ENCODE measurements around the gene OTOP2.

DNA sequence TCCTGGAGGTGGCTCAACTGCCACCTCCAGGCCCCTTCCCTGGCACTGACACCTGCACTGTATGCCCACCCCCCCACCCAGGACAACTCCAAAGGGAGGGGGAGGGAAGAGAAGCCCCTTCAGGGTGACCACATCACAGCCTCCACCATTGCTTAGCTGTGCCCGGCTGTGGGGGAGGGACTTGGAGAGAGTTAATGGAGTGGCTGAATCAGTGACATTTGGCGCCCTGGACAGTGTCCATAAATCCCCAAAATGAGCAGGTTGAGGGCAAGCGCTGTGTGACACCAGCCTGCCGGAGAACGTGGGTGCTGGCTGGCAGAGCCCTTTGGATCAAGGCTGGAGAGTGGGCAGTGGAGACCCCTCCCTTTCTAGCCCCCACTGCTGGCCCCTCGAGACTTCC lies 1.9 kb upstream of the OTOP2 start:
- TF ChIP-seq TP53 (CRISPR knock-in tag; IDR thresholded peaks at IDR 0.05) = no peak
- TF ChIP-seq, protein P1, sequence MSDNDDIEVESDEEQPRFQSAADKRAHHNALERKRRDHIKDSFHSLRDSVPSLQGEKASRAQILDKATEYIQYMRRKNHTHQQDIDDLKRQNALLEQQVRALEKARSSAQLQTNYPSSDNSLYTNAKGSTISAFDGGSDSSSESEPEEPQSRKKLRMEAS (CRISPR knock-in tag; IDR thresholded peaks at IDR 0.05) = no peak
- no peak for TF ChIP-seq TEAD4 (CRISPR knock-in tag; IDR thresholded peaks at IDR 0.05)
- no peak for TF ChIP-seq CREB1 (CRISPR knock-in tag; IDR thresholded peaks at IDR 0.05)
- TF ChIP-seq CBFB (CRISPR knock-in tag; IDR thresholded peaks at IDR 0.05; ENCODE audit: low read depth) = no peak
- TF ChIP-seq, protein P2, sequence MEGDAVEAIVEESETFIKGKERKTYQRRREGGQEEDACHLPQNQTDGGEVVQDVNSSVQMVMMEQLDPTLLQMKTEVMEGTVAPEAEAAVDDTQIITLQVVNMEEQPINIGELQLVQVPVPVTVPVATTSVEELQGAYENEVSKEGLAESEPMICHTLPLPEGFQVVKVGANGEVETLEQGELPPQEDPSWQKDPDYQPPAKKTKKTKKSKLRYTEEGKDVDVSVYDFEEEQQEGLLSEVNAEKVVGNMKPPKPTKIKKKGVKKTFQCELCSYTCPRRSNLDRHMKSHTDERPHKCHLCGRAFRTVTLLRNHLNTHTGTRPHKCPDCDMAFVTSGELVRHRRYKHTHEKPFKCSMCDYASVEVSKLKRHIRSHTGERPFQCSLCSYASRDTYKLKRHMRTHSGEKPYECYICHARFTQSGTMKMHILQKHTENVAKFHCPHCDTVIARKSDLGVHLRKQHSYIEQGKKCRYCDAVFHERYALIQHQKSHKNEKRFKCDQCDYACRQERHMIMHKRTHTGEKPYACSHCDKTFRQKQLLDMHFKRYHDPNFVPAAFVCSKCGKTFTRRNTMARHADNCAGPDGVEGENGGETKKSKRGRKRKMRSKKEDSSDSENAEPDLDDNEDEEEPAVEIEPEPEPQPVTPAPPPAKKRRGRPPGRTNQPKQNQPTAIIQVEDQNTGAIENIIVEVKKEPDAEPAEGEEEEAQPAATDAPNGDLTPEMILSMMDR (IDR thresholded peaks at IDR 0.05) = no peak
